Suprapubic skin (tissue), 4 donors: ENCODE measurements around the gene CNPPD1. TPM values are rescaled to one million over a fixed set of nuclear protein-coding genes. Genes with fewer than 3 reads are reported as not detected.
A peak's percentile ranks its signal among the peaks of the same experiment; 100 is the strongest.

Source experiments
- DNase-seq, 2 donors: peaks; one replicate each; pipeline ENCODE4 v3.0.0-alpha.2; 2019; ENCODE audit warnings: low spot score in 2 of 2
- H3K27ac ChIP-seq: fragments of 200-600 bp; sonication (generic); one replicate; pipeline ENCODE4 v1.5.1; 2019
- H3K27me3 ChIP-seq: fragments of 200-600 bp; sonication (generic); one replicate; pipeline ENCODE4 v1.5.1; 2019
- H3K36me3 ChIP-seq: fragments of 200-600 bp; sonication (generic); one replicate; pipeline ENCODE4 v1.5.1; 2019
- H3K4me1 ChIP-seq: fragments of 200-600 bp; sonication (generic); one replicate; pipeline ENCODE4 v1.5.1; 2019
- H3K4me3 ChIP-seq: fragments of 200-600 bp; sonication (generic); one replicate; pipeline ENCODE4 v1.5.1; 2019; ENCODE audit warnings: mild to moderate bottlenecking
- H3K9me3 ChIP-seq: fragments of 200-600 bp; sonication (generic); one replicate; pipeline ENCODE4 v1.5.1; 2019
- CTCF ChIP-seq, 2 donors: fragments of 200-600 bp in 1 of 2; fragments of 450-650 bp in 1 of 2; sonication (generic) in 1 of 2; IDR thresholded peaks; one replicate each; pipeline ENCODE4 v1.5.1; 2016 to 2019; ENCODE audit warnings: antibody characterized with exemption in 2 of 2, mild to moderate bottlenecking in 1 of 2, moderate library complexity in 1 of 2
- EP300 ChIP-seq: sonication (generic); formaldehyde crosslinking; IDR thresholded peaks from one replicate; pipeline ENCODE4 v1.6.1; 2017; ENCODE audit warnings: antibody characterized with exemption
- POLR2A ChIP-seq, 2 donors: fragments of 450-650 bp; IDR thresholded peaks; one replicate each; pipeline ENCODE4 v1.6.1; 2017; ENCODE audit warnings: antibody characterized with exemption in 2 of 2, mild to moderate bottlenecking in 2 of 2, moderate library complexity in 2 of 2
- POLR2AphosphoS5 ChIP-seq, 3 donors: sonication (generic); formaldehyde crosslinking; IDR thresholded peaks; one replicate each; pipeline ENCODE4 v1.6.1; 2017; ENCODE audit warnings: antibody characterized with exemption in 3 of 3
- WGBS: methylation state at CpG from one replicate; pipeline ENCODE4 v1.1.5; 2018; 5-methylcytosine and 5-hydroxymethylcytosine counted together
- total RNA-seq, 4 donors: library from RNA; depleted of rRNA; stranded (reverse); fragments of >200 nt; gene quantifications; one replicate each; pipeline ENCODE4 v1.1.0, GENCODE V29; 2016

Gene CNPPD1
- total RNA-seq, 4 donors from 2014 or later = 44.9 to 70.3 (median 53.0) TPM

GRCh38 chr2:219161097-219161496 lies 15.6 kb downstream of the CNPPD1 start:
- peaks cover 13% of the 10 kb centered on the region for H3K36me3 ChIP-seq
- no peaks in the 10 kb centered on the region for H3K27me3 ChIP-seq
- WGBS = 77% methylated on average over 4 of the region's 4 CpGs
- no peaks in the 10 kb centered on the region for H3K9me3 ChIP-seq
- H3K4me3 ChIP-seq = peak overlapping the region; percentile 68
- TF ChIP-seq POLR2AphosphoS5 (IDR thresholded peaks at IDR 0.05) (no peak), EP300 (no peak), POLR2A (IDR thresholded peaks at IDR 0.05) (no peak), CTCF (IDR thresholded peaks at IDR 0.05) (no peak)
- DNase-seq = no peak
- no peak overlapping the region for H3K27ac ChIP-seq
- peaks cover 10% of the 10 kb centered on the region for H3K4me1 ChIP-seq

DNA sequence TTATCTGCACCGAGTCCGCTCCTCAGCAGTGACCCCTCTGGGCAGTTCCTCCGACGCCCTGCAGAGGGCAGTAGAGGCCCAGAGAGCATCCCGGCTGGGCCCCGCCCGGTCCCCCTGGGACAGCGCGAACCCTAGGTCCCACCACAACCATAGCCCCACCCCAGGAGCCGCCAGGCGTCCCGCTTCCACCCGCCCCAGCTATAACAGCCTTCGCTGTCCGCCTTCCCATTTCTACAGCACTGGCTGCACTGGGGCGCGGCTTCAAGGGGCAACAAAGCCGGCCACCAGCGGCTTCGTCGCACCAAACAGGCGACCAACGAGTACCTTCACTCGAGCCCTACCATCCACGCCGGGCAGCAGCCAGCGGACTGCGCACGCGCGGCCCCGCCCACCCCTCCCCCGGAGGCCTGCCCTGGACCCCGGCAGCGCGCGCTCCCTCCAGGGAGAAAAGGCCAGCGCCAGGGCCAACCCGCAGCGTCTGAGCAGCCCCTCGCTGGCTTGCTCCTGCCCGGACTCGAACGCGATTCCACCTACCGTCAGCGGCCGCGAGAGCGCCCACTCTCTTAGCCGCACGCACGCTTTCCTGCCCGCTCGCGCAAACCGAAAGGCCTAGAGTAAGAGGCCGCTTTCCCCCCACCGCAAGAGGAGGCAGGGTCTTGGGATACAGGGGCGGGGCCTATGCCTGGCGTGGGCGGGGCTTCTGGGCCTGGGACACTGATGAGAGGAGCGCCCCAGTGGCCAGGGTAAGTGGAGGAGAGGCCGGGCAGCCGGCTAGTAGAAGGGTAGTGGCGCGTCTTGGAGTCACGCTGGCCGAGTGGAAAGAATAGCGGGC lies 16.3 kb downstream of the CNPPD1 start, which contains the start of gene NHEJ1:
Gene NHEJ1 (minus strand): TSS at position 630 of the 832 bp plus-strand sequence. CDS start 2,453 bp downstream, outside the sequence.
- H3K27me3 ChIP-seq = no peaks in the 10 kb centered on the region
- TF ChIP-seq POLR2AphosphoS5 (IDR thresholded peaks at IDR 0.05) = peak in 2 of 3 donors; percentile 11 to 26
- TF ChIP-seq CTCF (IDR thresholded peaks at IDR 0.05) = peak; percentile 99
- TF ChIP-seq EP300 = no peak
- DNase-seq = peak; percentile 98 to 99
- WGBS = 2% methylated on average over 25 of the region's 70 CpGs
- H3K9me3 ChIP-seq = no peaks in the 10 kb centered on the region
- peaks cover 10% of the 10 kb centered on the region for H3K4me1 ChIP-seq
- peak within 1 kb of the TSS; percentile 68 for H3K4me3 ChIP-seq
- peak within 1 kb of the TSS; percentile 88 for H3K27ac ChIP-seq
- peaks cover 17% of the 10 kb centered on the region for H3K36me3 ChIP-seq

DNA sequence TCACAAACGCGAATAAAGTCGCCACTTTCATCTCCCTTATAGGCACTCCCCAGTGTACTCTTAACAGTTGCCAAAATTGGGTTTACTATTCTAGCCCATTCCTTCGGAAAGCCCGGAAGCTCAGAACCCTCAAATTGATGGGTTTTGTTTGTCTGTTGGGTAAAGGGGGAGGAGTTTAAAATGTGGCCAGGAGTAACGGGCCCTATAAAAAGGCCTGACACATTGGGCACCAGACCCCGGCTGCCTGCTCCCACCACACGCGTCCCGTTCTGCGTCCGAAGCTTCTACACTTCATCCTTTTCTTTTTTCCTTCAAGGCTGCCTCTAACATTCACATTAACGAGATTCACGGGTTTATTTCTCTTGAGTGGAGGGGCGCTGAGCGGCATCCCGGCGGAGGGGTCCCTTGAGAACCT lies 16.9 kb downstream of the CNPPD1 start:
- Histone ChIP-seq H3K27me3 (no peaks in the 10 kb centered on the region), H3K4me1 (peaks cover 10% of the 10 kb centered on the region), H3K4me3 (peak overlapping the region; percentile 68), H3K36me3 (peaks cover 17% of the 10 kb centered on the region), H3K27ac (peak overlapping the region; percentile 88), H3K9me3 (no peaks in the 10 kb centered on the region)
- no peak for TF ChIP-seq POLR2AphosphoS5 (IDR thresholded peaks at IDR 0.05)
- no peak for TF ChIP-seq POLR2A (IDR thresholded peaks at IDR 0.05)
- no peak for TF ChIP-seq EP300
- no peak for TF ChIP-seq CTCF (IDR thresholded peaks at IDR 0.05)
- 11% methylated on average over 18 of the region's 18 CpGs for WGBS
- no peak for DNase-seq

DNA sequence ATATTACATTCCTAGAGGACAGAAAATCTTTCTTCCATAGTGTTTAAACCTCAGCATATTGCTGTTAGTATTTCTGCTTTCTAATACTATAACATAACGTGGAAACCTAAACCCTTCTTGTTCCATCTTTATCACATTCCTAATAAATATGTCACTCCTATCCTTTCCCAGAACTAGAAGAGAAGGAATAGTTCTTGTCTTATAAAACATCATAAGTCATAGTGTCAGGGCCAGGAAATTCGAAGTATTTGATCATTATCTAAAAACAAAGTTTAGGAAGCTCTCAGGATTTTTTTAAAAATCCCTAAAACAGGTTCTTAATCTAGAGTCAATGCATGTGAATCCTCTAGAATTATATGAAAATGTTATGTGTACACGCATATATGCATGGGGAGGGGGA lies 18.1 kb downstream of the CNPPD1 start:
- Histone ChIP-seq H3K27me3 (no peaks in the 10 kb centered on the region), H3K36me3 (peaks cover 17% of the 10 kb centered on the region), H3K4me3 (no peak overlapping the region), H3K9me3 (no peaks in the 10 kb centered on the region), H3K4me1 (peaks cover 10% of the 10 kb centered on the region), H3K27ac (no peak overlapping the region)
- 81% methylated on average over 3 of the region's 3 CpGs for WGBS
- no peak for DNase-seq
- no peak for TF ChIP-seq POLR2A (IDR thresholded peaks at IDR 0.05)
- no peak for TF ChIP-seq POLR2AphosphoS5 (IDR thresholded peaks at IDR 0.05)
- TF ChIP-seq CTCF (IDR thresholded peaks at IDR 0.05) = no peak
- no peak for TF ChIP-seq EP300

GRCh38 chr2:219158025-219158424 lies 18.7 kb downstream of the CNPPD1 start:
- H3K27ac ChIP-seq = no peak overlapping the region
- no peak overlapping the region for H3K4me3 ChIP-seq
- no peaks in the 10 kb centered on the region for H3K9me3 ChIP-seq
- H3K36me3 ChIP-seq = peaks cover 19% of the 10 kb centered on the region
- no peak for DNase-seq
- TF ChIP-seq CTCF (IDR thresholded peaks at IDR 0.05) = no peak
- TF ChIP-seq EP300 = no peak
- TF ChIP-seq POLR2AphosphoS5 (IDR thresholded peaks at IDR 0.05) = no peak
- no peak for TF ChIP-seq POLR2A (IDR thresholded peaks at IDR 0.05)
- no peaks in the 10 kb centered on the region for H3K27me3 ChIP-seq
- 92% methylated on average over 4 of the region's 4 CpGs for WGBS
- peaks cover 10% of the 10 kb centered on the region for H3K4me1 ChIP-seq
